COLO668 (cell line): ENCODE measurements around the gene ATP2A3.
"Not testable (repeated sequence)": the region's sequence is repeated elsewhere in the genome, so short reads cannot be mapped to it uniquely, and the experiment has no call there.

Experiments used
- DNase-seq: peaks from one replicate; lab custom pipeline; 2025; ENCODE audit not compliant: unreplicated experiment; lab: John Stamatoyannopoulos, UW

ATP2A3 gene

GRCh38 chr17:3956983-3957382, 7.3 kb downstream of the ATP2A3 start:
- peak; percentile 78 for DNase-seq

DNA sequence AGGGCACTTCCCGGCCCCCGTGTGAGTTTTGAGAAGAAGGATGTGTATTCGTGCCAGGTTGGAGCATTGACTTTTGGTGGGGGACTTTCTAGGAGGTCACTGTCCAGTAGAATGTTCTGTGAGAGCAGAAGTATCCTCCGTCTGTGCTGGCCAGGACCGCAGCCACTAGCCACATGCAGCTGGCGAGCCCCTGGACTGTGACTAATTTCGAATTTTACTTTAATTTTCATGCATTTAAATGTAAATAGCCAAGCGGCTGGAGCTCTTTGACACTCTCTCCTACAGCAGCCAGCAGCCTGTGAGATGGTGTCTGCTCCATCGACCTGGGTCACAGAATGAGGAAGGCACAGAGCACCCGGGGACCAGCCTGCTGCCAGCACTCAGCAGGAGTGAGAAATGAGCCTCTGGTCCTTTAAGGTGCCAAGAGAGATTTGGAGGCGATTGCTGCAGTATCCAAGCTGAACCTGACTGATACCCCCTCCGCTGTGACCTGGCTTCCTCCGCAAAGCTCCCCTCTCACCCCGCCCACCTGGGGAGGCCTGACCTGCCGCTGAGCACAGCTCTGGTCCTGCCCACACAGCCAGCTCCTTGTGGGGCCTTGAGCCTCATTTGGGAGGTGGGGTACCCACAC, 7.8 kb downstream of the ATP2A3 start:
- DNase-seq, result no peak

DNA sequence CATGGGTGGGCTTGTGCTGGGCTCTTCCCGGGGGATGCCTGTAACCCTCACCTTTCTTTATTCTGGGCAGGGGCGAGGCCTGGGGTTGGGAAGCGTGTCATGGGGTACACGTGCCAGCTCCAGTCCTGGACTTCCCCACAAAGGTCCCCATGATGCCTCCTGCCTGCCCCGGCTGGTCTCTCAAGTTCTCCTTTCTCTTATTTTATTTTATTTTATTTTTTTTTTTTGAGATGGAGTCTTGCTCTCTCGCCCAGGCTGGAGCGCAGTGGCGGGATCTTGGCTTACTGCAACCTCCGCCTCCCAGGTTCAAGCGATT, 8.6 kb downstream of the ATP2A3 start:
- no peak for DNase-seq

- DNase-seq, result no peak
Measured at GRCh38 chr17:3954976-3955672, 9.1 kb downstream of the ATP2A3 start.

GRCh38 chr17:3954086-3954485, 10.2 kb downstream of the ATP2A3 start:
- no peak for DNase-seq

DNA sequence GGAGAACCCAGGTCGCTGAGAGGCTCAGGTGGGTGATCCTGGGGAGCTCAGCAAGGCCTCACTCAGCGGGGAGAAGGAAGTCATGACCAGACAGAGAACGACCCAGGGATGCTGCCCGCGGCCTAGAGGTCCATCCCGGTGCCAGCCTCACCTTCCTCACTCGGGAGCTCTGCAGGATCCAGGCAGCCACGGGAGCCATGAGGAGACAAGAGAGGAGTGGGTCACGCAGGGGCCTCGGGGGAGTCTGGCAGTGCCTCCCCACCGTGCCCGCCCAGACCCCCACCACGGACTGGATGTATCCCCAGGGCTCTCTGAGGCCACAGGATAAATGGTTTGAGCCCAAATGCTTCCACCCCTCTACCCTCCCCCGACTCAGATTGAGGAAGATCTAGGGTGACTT, 10.7 kb downstream of the ATP2A3 start:
- no peak for DNase-seq

DNA sequence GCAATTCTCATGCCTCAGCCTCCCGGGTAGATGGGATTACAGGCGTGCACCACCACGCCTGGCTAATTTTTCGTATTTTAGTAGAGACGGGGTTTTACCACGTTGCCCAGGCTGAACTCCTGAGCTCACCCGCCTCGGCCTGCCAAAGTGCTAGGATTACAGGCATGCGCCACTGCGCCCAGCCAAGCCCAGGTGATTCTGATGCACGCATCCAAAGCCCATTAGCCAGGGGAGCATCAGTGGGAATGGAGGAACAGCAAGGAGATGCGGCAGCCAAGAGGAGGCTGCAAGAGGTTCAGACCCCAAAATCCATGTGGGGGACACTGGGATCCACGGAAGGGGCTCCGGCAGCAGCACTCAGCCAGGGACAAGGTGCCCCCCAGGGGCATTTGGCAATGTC, 12.1 kb downstream of the ATP2A3 start:
- DNase-seq, result no peak

DNA sequence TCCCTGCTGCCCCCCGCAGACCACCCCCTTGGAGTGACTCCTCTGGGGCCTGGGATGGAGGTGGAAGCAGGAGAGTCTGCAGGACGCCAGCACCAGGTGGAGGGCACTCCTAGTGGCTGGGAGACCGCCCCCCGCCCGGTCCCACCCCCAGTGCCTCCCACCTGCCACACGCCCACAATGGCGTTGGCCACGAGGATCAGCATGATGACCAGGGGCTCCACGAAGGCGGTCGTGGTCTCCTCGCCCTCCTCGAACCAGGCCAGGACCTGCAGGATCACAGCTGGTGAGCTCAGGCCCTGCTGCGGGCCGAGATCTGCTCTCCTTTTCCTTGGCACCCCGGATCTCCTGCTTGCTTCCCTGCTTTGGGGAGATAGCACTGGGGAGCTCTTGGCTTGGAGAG, 12.8 kb downstream of the ATP2A3 start:
- no peak for DNase-seq

GRCh38 chr17:3951003-3951402, 13.2 kb downstream of the ATP2A3 start:
- DNase-seq, result no peak

- DNase-seq, result no peak
Measured at GRCh38 chr17:3950584-3950983, 13.7 kb downstream of the ATP2A3 start.

- no peak for DNase-seq
Measured at GRCh38 chr17:3949418-3949817, 14.8 kb downstream of the ATP2A3 start.

- DNase-seq, result not testable (repeated sequence)
Measured at GRCh38 chr17:3948551-3948950, 15.7 kb downstream of the ATP2A3 start.

DNA sequence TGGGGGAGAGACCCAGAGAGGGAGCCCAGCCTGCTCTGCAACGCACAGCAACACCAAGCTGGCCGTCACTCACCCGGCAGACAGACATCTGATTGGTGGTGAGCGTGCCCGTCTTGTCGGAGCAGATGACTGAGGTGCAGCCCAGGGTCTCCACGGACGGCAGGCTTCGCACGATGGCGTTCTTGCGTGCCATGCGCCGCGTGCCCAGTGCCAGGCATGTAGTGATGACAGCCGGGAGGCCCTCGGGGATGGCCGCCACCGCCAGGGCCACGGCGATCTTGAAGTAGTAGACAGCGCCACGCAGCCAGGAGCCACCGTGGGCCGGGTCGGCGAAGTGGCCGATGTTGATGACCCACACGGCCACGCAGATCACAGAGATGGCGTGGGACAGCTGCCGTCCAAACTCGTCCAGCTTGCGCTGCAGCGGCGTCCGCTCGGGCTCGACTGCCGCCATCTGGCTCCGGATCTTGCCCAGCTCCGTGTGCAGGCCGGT, 16.9 kb downstream of the ATP2A3 start:
- DNase-seq, result no peak

DNA sequence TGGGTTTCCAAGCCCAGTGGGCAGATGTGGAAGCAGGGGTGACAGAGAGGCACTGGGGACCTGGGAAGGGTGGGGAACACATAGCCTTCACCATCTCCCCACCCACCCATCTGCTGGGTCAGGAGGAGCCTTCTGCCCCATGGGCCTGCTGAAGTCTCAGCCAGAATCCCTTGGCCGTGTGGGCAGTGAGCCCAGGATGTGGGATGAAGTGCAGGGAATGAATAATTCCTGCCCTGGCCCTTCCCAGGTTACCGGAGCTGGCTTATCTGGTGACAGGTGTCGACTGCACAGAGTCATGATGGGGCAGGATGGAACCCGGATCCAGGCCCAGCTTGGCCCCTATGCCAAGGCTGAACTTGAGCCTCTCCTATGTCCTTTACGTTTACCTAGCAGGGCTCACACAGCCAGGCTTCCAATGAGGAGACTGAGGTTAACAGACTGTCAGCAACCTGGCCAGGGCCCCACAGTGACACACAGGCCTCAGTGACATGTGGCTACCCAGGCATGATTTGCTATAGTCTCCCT, 17.5 kb downstream of the ATP2A3 start:
- no peak for DNase-seq

DNA sequence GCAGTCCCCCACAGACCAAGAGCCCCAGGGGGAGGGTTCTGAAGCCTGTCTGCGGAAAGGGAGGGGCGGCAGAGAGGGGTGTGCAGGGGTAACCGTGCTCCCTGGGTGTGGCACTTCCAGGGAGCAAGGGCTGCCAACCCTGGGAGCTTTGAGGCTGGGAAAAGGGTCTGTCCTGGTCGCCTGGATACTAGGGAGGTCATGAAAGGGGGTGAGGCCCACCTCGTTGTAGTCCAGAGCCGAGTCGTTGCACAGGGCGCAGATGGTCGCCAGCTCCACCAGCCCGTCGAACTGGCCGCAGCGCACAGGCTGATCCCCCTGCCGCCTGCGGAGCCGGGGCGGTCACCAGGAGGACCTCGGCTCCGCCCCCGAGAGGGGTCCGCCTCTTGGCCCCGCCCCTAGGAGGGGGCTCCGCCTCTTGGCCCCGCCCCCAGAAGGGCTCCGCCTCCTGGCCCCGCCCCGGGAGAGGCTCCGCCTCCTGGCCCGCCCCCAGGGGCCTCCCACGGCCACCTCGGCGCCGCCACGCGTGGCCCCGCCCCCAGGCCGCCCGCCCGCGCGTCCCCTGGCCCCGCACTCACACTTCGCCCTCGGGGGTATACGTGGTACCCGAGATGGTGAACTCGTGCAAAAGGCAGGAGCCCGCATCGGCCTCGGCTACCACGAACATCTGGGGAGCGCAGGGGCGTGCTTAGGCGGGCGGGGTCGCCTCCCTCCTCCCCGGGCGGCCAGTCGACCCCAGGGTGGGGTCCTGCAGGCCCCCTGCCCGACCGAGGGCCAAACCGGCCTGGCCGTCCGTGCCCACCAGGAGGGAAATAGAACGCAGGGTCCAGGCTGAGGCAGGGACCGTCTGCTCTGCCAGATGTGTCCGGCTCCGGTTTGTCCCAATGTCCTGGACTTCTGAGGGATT, 19.5 kb downstream of the ATP2A3 start:
- peak; percentile 26 for DNase-seq

DNA sequence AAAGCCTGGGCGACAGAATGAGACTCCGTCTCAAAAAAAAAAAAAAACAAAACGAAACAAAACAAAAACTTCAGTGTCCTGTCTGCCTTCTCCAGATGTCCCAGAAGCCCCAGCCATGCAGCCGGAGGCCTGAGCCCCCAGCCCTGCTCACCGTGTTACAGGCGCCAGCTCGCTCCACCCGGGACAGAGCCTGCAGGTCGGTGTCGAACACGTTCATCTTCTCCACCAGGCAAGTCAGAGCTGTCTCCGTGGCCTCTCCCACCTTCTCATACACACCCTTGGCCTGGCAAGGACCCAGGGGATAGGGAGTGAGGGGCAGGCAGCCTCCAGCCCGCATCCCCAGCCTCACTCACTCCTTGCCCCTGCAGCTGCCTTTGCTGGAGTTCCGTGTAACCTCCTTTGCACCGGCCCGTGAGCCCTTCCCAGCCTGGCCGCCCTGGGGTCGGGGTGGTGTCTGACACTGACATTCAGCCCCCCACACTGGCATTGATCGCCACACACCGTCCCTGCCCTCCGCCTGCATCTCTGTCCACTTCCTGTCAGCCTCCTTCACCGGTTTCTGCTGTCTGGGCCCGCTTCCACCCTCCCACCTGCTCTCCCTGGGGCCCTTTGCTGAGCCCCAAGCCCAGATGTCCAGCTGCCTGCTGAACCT, 20.9 kb downstream of the ATP2A3 start:
- no peak for DNase-seq

GRCh38 chr17:3940965-3941698, 23.1 kb downstream of the ATP2A3 start:
- DNase-seq, result no peak

DNA sequence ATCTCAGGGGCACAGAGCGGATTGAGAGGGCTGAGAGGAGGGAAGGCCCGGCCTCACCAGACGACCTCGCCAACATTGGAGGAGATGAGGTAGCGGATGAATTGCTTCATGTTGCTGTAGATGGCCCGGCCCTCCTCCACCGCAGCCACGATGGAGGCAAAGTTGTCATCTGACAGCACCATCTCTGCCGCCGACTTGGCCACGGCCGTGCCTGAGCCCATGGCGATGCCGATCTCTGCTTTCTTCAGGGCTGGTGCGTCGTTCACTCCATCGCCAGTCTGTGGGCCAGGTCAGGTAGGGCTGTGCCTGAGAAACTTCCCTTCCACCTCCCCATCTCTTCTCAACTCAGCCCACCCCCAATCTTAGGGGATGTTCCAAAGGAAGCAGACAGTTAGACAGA, 26.9 kb downstream of the ATP2A3 start:
- no peak for DNase-seq

- DNase-seq, result no peak
Measured at GRCh38 chr17:3935825-3936355, 28.3 kb downstream of the ATP2A3 start.

DNA sequence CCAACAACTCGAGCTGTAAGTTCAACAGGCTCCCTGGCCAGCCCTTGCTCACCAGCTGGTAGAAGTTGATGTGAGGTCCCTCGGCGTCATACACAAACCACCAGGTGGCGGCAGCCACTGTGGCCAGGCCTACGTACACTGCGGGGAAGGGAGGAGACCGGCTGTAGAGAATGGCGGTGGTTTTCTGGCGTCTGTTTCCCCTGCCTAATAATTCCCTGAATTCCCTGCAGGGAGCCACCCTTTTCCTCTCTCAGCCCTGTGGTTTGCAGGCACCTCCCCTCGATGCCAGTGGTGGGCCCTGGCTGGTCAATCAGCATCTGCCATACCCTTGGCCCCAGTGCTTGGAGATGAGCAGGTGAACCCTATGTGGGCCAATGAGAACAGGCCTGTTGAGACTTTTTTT, 29.1 kb downstream of the ATP2A3 start:
- peak; percentile 53 for DNase-seq
